Measurements from ENCODE around the gene ACSM3.
"Not testable (repeated sequence)": the region's sequence is repeated elsewhere in the genome, so short reads cannot be mapped to it uniquely, and the experiment has no call there.

GRCh38 chr16:20717718-20718117 is 46.1 kb upstream of the ACSM3 start:
- not testable (repeated sequence) for TF ChIP-seq CTCF (IDR thresholded peaks at IDR 0.05; ENCODE audit: low read depth, low read length); POLR2A (IDR thresholded peaks at IDR 0.05; ENCODE audit: extremely low read depth, insufficient read length); MYC (IDR thresholded peaks at IDR 0.05; ENCODE audit: low read depth, low read length)

Measured in NB4 (cell line).